Adrenal gland (tissue), 5 donors: ENCODE data around the gene TWIST2.

Experiments used
- CTCF ChIP-seq, 6 experiments: fragments of 450-650 bp in 4 of 6; fragments of 200-600 bp in 2 of 6; sonication (generic) in 1 of 6; IDR thresholded peaks; 1 replicate in 5 of 6; 2 replicates in 1 of 6; pipeline versions ENCODE4 v1.5.1 to v1.8.0; 2016 to 2021; ENCODE audit warnings: antibody characterized with exemption in 6 of 6, mild to moderate bottlenecking in 2 of 6, moderate library complexity in 1 of 6
- POLR2A ChIP-seq, 2 donors: fragments of 450-650 bp; IDR thresholded peaks; one replicate each; pipeline ENCODE4 v1.6.1; 2017; ENCODE audit warnings: antibody characterized with exemption in 2 of 2, mild to moderate bottlenecking in 2 of 2, moderate library complexity in 1 of 2
- donor health status: DM: no; HTN: no; CAD: no.

- TF ChIP-seq CTCF (IDR thresholded peaks at IDR 0.05) (no peak), POLR2A (IDR thresholded peaks at IDR 0.05) (no peak)
These were observed 4.4 kb upstream of the TWIST2 start for GRCh38 chr2:238843476-238843875.
